AG04450 (cell line): ENCODE results near the gene GLYAT. TPM values are rescaled to one million over a fixed set of nuclear protein-coding genes. Genes with fewer than 3 reads are reported as not detected.

Experiments used
- CTCF ChIA-PET: fragments of 300-600, 350-600 bp; formaldehyde crosslinking; extraction: SDS; loops from one replicate; lab custom pipeline; 2022; ENCODE audit warnings: antibody characterized with exemption, inconsistent platforms; lab: Charles Lee
- POLR2A ChIA-PET: fragments of 350-600 bp; formaldehyde crosslinking; extraction: SDS; loops from one replicate; lab custom pipeline; 2021; ENCODE audit warnings: antibody characterized with exemption, inconsistent platforms; lab: Yijun Ruan, JAX
- DNase-seq: peaks from one replicate; pipeline ENCODE4 v3.0.0-alpha.2; 2011; ENCODE audit warnings: low read depth, low spot score
- H3K27ac ChIP-seq: one replicate; pipeline ENCODE4 v1.5.1; 2012; ENCODE audit warnings: low read depth, low read length, control low read depth
- H3K27me3 ChIP-seq: one replicate; pipeline ENCODE4 v1.6.0; 2012; ENCODE audit warnings: low read length; ENCODE audit not compliant: control insufficient read depth, insufficient read depth
- H3K4me3 ChIP-seq: 2 replicates; pipeline ENCODE4 v1.5.1; 2011; ENCODE audit warnings: mild to moderate bottlenecking, low read depth, low read length, control low read depth
- H3K9me3 ChIP-seq: 2 replicates; pipeline ENCODE4 v1.5.1; 2012; ENCODE audit warnings: low read length; ENCODE audit not compliant: control insufficient read depth, insufficient read depth
- CTCF ChIP-seq: IDR thresholded peaks from 2 replicates; pipeline ENCODE4 v1.5.1; 2011; ENCODE audit warnings: low read depth, low read length, control low read depth, inconsistent platforms
- polyA plus RNA-seq: library from polyadenylated mRNA; depleted of rRNA; stranded (reverse); fragments of >200 nt; gene quantifications from 2 replicates; pipeline ENCODE4 v1.2.3, GENCODE V29; 2011

The GLYAT gene
- polyA plus RNA-seq, 1 experiment = not detected

- Histone ChIP-seq H3K27me3 (no peaks in the 10 kb centered on the region), H3K9me3 (no peaks in the 10 kb centered on the region), H3K27ac (no peak overlapping the region), H3K4me3 (no peak overlapping the region)
- TF ChIP-seq CTCF = no peak
- CTCF ChIA-PET = no interaction called here
- DNase-seq = no peak
- POLR2A ChIA-PET = interaction anchor here (0.6 kb wide), 1 partner anchor 1292 kb away, joined by 5 read pairs; no protein-coding TSS in a partner anchor
These were observed 8.1 kb upstream of the GLYAT start for GRCh38 chr11:58739725-58740430.

DNA sequence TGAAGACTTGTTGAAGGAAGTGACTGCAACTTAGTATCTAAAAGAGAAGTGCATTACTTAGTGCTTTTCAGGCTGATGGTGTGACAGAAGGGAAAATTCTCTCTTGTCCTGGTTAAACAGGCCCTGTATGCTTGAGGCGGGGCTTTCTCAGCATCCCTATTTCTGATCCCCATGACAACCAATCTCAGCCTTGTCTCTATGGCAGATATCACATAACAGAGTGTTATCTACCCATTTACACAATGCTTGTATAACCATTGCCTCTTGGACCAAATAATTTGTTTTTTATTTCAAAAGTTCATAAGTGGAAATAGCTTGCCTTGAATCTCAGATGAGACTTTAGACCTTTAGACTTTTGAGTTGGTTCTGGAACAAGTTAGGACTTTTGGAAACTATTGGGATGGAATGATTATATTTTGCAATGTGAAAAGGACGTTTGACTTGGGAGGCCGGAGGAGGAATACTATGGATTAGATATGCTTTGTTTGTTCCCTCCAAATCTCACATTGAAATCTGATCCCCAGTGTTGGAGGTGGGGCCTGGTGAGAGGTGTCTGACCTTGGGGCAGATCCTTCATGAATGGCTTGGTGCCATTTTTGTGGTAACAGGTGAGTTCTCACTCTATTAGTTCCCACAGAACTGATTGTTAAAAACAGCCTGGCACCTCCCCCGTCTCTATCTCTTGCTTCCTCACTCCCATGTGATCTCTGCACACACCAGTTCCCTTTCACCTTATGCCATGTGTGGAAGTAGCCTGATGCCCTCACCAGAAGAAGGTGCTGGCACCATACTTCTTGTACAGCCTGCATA is 3.1 kb upstream of the GLYAT start:
- ChIA-PET POLR2A (no interaction called here), CTCF (no interaction called here)
- no peak for TF ChIP-seq CTCF
- H3K27ac ChIP-seq = no peak overlapping the region
- H3K9me3 ChIP-seq = no peaks in the 10 kb centered on the region
- no peaks in the 10 kb centered on the region for H3K27me3 ChIP-seq
- no peak overlapping the region for H3K4me3 ChIP-seq
- DNase-seq = no peak

GRCh38 chr11:58730507-58731089 is 1.1 kb downstream of the GLYAT start:
- TF ChIP-seq CTCF = no peak
- no peaks in the 10 kb centered on the region for H3K9me3 ChIP-seq
- DNase-seq = no peak
- POLR2A ChIA-PET = no interaction called here
- CTCF ChIA-PET = interaction anchor here (0.6 to 0.8 kb wide), 2 partner anchors 405 to 1763 kb away, joined by 3 read pairs; no protein-coding TSS in a partner anchor
- H3K4me3 ChIP-seq = no peak overlapping the region
- H3K27me3 ChIP-seq = no peaks in the 10 kb centered on the region
- H3K27ac ChIP-seq = no peak overlapping the region

DNA sequence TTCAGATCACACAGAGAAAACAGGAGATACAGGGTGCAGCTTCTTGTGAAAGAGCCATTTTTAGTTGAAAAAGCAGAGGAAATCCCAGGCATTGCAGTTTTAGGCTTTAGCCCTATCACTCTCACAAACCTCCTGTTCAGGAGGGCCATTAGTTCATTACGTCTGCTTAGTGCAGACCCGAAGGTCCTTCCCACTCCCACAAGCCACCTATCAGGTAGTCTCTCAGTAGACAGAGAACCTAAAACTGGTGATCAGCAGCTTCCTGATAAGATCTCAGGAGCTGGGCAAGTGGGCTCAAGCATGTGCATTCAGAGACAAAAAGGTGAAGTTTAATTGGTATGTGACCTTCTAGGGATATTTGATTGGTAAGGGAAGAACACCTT is 4.3 kb downstream of the GLYAT start:
- no peak for DNase-seq
- CTCF ChIA-PET = no interaction called here
- no peak overlapping the region for H3K4me3 ChIP-seq
- H3K9me3 ChIP-seq = no peaks in the 10 kb centered on the region
- TF ChIP-seq CTCF = no peak
- POLR2A ChIA-PET = no interaction called here
- H3K27me3 ChIP-seq = no peaks in the 10 kb centered on the region
- no peak overlapping the region for H3K27ac ChIP-seq
